Stomach (tissue), 4 donors: Measurements from ENCODE around the gene MEPE.

Experiments
- EP300 ChIP-seq: sonication (generic); formaldehyde crosslinking; IDR thresholded peaks from one replicate; pipeline ENCODE4 v1.6.1; 2017; ENCODE audit warnings: antibody characterized with exemption
- POLR2A ChIP-seq, 4 donors: fragments of 450-650 bp; IDR thresholded peaks; one replicate each; pipeline ENCODE4 v1.6.1; 2016; ENCODE audit warnings: antibody characterized with exemption in 4 of 4, control low read depth in 2 of 4, mild to moderate bottlenecking in 1 of 4, moderate library complexity in 1 of 4
- POLR2AphosphoS5 ChIP-seq, 3 donors: sonication (generic); formaldehyde crosslinking; IDR thresholded peaks; one replicate each; pipeline ENCODE4 v1.6.1; 2016; ENCODE audit warnings: antibody characterized with exemption in 3 of 3
- TF ChIP-seq, protein P1 (sequence below), 7 experiments: fragments of 450-650 bp in 4 of 7; fragments of 200-600 bp in 3 of 7; sonication (generic) in 3 of 7; IDR thresholded peaks; one replicate each; pipeline ENCODE4 v1.5.1; 2016 to 2019; ENCODE audit warnings: antibody characterized with exemption in 7 of 7, control low read depth in 2 of 7, mild to moderate bottlenecking in 1 of 7

GRCh38 chr4:87865960-87866598 lies 33.3 kb downstream of the MEPE start:
- TF ChIP-seq POLR2A (IDR thresholded peaks at IDR 0.05): no peak
- TF ChIP-seq, protein P1, sequence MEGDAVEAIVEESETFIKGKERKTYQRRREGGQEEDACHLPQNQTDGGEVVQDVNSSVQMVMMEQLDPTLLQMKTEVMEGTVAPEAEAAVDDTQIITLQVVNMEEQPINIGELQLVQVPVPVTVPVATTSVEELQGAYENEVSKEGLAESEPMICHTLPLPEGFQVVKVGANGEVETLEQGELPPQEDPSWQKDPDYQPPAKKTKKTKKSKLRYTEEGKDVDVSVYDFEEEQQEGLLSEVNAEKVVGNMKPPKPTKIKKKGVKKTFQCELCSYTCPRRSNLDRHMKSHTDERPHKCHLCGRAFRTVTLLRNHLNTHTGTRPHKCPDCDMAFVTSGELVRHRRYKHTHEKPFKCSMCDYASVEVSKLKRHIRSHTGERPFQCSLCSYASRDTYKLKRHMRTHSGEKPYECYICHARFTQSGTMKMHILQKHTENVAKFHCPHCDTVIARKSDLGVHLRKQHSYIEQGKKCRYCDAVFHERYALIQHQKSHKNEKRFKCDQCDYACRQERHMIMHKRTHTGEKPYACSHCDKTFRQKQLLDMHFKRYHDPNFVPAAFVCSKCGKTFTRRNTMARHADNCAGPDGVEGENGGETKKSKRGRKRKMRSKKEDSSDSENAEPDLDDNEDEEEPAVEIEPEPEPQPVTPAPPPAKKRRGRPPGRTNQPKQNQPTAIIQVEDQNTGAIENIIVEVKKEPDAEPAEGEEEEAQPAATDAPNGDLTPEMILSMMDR (IDR thresholded peaks at IDR 0.05): no peak
- TF ChIP-seq POLR2AphosphoS5 (IDR thresholded peaks at IDR 0.05): no peak
- no peak for TF ChIP-seq EP300
